NB4 (cell line): ENCODE measurements around the gene RAD51C.

Source experiments
- CTCF ChIP-seq: IDR thresholded peaks from one replicate; pipeline ENCODE4 v1.5.1; 2012; ENCODE audit warnings: low read depth, low read length
- MAX ChIP-seq: IDR thresholded peaks from 2 replicates; pipeline ENCODE4 v1.6.1; 2011; ENCODE audit warnings: low read depth, low read length
- MYC ChIP-seq: IDR thresholded peaks from 2 replicates; pipeline ENCODE4 v1.6.1; 2011; ENCODE audit warnings: low read depth, low read length

- no peak for TF ChIP-seq CTCF
- TF ChIP-seq MAX = no peak
- no peak for TF ChIP-seq MYC
These were observed 55.3 kb downstream of the RAD51C start for GRCh38 chr17:58747674-58748073.
